HG02970 (cell line): ENCODE data around the gene MAGEB17.
"Not testable (repeated sequence)": the region's sequence is repeated elsewhere in the genome, so short reads cannot be mapped to it uniquely, and the experiment has no call there.

ENCODE experiments used
- ATAC-seq: cut with Tn5 transposase; IDR thresholded peaks from one replicate; pipeline ENCODE4 v1.9.1; 2021; ENCODE audit warnings: mild to moderate bottlenecking, moderate library complexity, moderate number of reproducible peaks; ENCODE audit not compliant: unreplicated experiment, low FRiP score

The MAGEB17 gene

GRCh38 chrX:16155581-16156096, 11.6 kb upstream of the MAGEB17 start:
- no peak for ATAC-seq

DNA sequence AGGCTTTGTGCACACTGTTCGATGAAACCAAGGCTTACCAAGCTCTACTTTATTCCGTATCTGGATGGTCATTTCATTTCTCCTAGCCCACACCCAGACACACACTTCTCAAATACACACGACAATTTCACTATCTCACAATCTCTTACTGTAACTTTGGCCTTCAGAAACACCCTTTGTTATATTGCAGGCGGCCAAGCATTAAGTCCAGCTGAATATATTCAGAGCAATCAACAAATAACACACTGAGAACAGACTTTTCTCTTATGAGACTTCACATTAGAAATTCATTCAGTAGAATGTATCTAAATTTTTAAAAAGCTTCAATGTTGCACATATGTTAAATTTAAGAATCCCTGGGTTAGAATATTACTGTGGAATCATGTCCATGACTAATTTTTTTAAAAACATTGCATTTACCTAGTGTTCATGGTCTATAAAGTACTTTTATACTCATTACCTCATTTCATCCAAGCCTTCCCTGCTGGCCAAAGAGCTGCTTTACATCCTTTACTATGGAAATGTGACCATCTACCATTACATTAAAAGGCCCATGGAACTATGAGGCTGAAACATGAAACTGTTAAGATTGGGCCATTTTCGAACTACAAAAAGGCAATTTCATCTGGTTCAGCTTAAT, 10.5 kb upstream of the MAGEB17 start:
- no peak for ATAC-seq

- no peak for ATAC-seq
Observed at GRCh38 chrX:16160729-16161128, 6.6 kb upstream of the MAGEB17 start.

- ATAC-seq = not testable (repeated sequence)
Observed at GRCh38 chrX:16161173-16161572, 6.1 kb upstream of the MAGEB17 start.

GRCh38 chrX:16162391-16162790, 4.9 kb upstream of the MAGEB17 start:
- no peak for ATAC-seq

DNA sequence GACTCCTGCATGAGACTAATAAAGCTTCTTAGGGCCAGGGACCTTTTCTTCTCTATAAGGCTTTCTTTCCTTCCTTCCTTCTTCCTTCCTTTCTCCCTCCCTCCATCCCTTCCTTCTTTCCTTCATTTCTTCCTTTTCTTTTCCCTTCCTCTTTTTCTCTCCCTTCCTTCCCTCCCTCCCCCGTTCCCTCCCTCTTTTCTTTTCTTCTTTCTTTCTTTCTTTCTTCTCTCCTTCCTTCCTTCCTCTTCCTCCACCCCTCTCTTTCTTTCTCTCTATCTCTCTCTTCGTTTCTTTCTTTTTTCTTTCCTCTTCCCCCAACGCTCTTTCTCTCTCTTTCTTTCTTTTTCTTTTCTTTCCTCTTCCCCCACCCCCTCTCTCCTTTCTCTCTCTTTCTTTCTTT, 2.5 kb upstream of the MAGEB17 start:
- ATAC-seq = no peak

DNA sequence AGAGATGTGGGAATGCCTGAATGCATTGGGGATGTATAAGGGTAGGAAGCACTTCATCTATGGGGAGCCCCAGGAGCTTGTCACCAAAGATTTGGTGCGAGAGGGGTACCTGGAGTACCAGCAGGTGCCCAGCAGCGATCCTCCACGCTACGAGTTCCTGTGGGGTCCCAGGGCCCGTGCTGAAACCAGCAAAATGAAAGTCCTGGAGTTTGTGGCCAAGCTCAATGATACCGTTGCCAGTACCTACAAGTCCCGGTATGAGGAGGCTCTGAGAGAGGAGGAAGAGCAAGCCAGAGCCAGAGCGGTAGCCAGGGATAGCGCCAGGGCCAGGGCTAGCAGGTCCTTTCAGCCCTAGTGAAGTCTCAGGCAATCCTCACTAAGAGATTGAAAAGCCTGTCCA, 3.8 kb downstream of the MAGEB17 start:
- no peak for ATAC-seq

GRCh38 chrX:16171944-16172343, 4.7 kb downstream of the MAGEB17 start:
- ATAC-seq = no peak

DNA sequence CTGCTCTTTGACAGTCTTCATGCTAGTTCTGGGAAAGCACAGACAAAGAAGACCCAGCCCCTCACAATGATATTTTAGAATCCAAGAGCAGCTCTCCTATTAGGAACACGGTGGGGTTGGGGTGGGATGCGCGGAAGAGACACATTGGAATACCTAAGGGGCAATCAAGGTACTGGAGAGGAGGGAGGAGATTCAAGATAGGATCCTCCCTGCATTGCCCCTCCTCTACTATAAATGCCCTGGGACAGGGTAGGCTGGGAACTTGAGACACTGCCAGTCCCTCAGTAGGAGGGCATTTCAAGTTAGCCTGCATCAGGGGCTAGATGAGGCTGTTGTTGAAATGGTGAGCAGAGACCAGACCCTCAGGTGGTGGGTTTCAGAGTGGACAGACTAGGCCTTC, 5.1 kb downstream of the MAGEB17 start:
- no peak for ATAC-seq

- ATAC-seq = no peak
Observed at GRCh38 chrX:16175329-16176061, 8.2 kb downstream of the MAGEB17 start.

GRCh38 chrX:16177260-16177659, 10.0 kb downstream of the MAGEB17 start:
- ATAC-seq = no peak

DNA sequence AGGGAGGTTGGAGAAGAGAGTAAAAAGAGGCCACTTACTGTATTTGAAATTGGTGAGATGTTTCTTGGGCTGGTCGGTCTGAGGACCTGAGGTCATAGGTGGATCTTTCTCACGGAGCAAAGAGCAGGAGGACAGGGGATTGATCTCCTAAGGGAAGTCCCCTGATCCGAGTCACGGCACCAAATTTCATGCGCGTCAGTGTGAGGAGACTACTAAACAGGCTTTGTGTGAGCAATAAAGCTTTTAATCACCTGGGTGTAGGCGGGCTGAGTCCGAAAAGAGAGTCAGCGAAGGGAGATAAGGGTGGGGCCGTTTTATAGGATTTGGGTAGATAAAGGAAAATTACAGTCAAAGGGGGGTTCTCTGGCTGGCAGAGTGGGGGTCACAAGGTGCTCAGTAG, 16.6 kb downstream of the MAGEB17 start:
- not testable (repeated sequence) for ATAC-seq

DNA sequence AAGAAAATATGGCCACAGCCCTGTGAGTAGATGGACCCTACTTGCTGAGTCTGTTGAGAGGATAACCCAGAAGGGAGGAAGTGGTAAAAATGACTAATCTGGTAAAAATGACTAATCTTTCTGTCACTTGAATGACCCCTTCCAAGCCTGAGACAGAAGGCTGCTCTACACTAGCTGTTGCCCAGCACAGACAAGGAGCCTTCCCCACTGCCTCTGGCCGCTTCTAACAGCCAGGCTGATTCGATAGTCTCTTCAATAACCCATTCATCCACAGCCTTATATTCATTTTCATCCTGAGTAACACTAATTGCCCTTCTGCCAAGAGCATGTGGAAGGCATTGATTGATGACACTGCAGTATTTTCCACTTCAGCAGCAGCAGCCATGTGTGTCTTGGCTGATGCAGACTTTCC, 18.4 kb downstream of the MAGEB17 start:
- ATAC-seq = peak; percentile 84

- no peak for ATAC-seq
Observed at GRCh38 chrX:16186380-16187007, 19.2 kb downstream of the MAGEB17 start.

GRCh38 chrX:16187024-16187760, 19.9 kb downstream of the MAGEB17 start:
- ATAC-seq = no peak

- ATAC-seq = no peak
Observed at GRCh38 chrX:16188687-16189086, 21.4 kb downstream of the MAGEB17 start.

DNA sequence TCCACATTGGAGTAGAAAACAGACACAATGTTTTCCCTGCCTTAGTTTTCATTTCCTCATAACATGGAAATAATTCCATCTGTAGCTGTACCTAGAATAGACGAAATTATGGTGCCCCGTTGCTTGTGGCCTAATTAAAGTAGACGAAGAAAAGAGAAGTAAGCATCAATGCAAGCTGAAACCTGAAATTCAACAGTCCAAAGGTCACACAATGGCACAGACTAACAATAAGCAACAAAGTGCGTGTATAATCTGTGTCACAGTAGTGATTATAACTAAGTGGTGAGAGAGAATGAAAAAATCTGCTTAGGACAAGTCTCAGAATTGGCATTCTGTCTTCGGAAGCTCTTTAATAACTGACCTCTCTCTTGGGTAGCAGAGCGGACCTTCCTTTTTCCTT, 24.3 kb downstream of the MAGEB17 start:
- no peak for ATAC-seq

- ATAC-seq = no peak
Observed at GRCh38 chrX:16196829-16197228, 29.5 kb downstream of the MAGEB17 start.

GRCh38 chrX:16199343-16199742, 32.1 kb downstream of the MAGEB17 start:
- no peak for ATAC-seq

GRCh38 chrX:16202943-16203342, 35.7 kb downstream of the MAGEB17 start:
- ATAC-seq = no peak

DNA sequence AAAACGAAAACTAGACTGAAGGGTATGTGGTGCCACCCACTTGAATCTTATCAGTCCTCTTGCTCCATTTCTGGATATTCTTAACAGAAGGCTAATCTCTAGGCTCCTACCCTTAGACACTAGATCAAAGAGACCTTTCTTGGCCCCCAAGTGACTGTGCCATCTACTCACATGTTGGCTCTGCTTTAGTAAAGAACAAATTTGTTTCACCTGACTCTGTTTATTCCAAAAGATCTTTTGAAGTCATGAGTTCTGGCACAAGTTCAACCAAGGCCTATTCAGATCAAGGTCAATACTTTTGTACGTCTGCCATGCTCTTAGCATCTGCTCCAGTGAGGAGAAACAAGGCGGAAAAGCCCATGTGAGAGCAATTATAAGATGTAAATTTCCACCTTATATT, 37.3 kb downstream of the MAGEB17 start:
- no peak for ATAC-seq
